A549 (cell line): Measurements from ENCODE around the gene RAB3GAP2. TPM values are rescaled to one million over a fixed set of nuclear protein-coding genes. Genes with fewer than 3 reads are reported as not detected.

Experiments used
- ATAC-seq, 2 experiments: fragments of 200-7000 bp in 1 of 2; fragments of >200 bp in 1 of 2; cut with Nextera tagmentation in 1 of 2; cut with Tn5 transposase in 1 of 2; 3 replicates each; pipeline versions ENCODE4 v1.8.0 to v1.9.1; 2018 to 2020; ENCODE audit warnings: mild to moderate bottlenecking in 1 of 2, moderate library complexity in 1 of 2
- CTCF ChIA-PET: fragments of 300-600 bp; sonication (Branson Sonifier 250); formaldehyde crosslinking; extraction: SDS; loops from one replicate; lab custom pipeline; 2021; ENCODE audit warnings: antibody characterized with exemption, inconsistent platforms; lab: Yijun Ruan, JAX
- POLR2A ChIA-PET: fragments of 350-600 bp; formaldehyde crosslinking; extraction: SDS; loops from one replicate; lab custom pipeline; 2021; ENCODE audit warnings: antibody characterized with exemption, inconsistent platforms; lab: Yijun Ruan, JAX
- DNase-seq, 2 experiments: peaks; one replicate each; pipeline versions ENCODE4 v3.0.0 to v3.0.0-alpha.2; 2011 to 2016; ENCODE audit warnings: low read depth in 1 of 2, low spot score in 1 of 2
- FAIRE-seq: peaks from 2 replicates; lab custom pipeline; 2011; peaks lifted over from hg19 to GRCh38; lab: Jason Lieb, UNC
- H3K27ac ChIP-seq, 2 experiments: fragments of >200 bp; sonication (Bioruptor Twin); formaldehyde crosslinking; 3 replicates each; pipeline ENCODE4 v1.5.1; 2016 to 2017
- H3K4me1 ChIP-seq: fragments of >200 bp; sonication (Bioruptor Twin); formaldehyde crosslinking; 3 replicates; pipeline ENCODE4 v1.6.1; 2016
- H3K4me2 ChIP-seq: fragments of >200 bp; sonication (Bioruptor Twin); formaldehyde crosslinking; 3 replicates; pipeline ENCODE4 v1.6.1; 2016
- H3K4me3 ChIP-seq: fragments of >200 bp; sonication (Bioruptor Twin); formaldehyde crosslinking; 3 replicates; pipeline ENCODE4 v1.5.1; 2016
- H3K9me3 ChIP-seq: fragments of >200 bp; sonication (Bioruptor Twin); formaldehyde crosslinking; 3 replicates; pipeline ENCODE4 v1.6.1; 2016
- ATOH8 ChIP-seq: fragments of 250-450 bp; sonication (Bioruptor Pico); IDR thresholded peaks from 2 replicates; pipeline ENCODE4 v1.5.0; 2020; ENCODE audit warnings: low read depth, mild to moderate bottlenecking, moderate library complexity
- CHD2 ChIP-seq: fragments of 150-350 bp; IDR thresholded peaks from 2 replicates; pipeline ENCODE4 v1.6.1; 2014; ENCODE audit warnings: low read length; ENCODE audit not compliant: partially characterized antibody
- ELK1 ChIP-seq: fragments of 150-350 bp; IDR thresholded peaks from 2 replicates; pipeline ENCODE4 v1.6.1; 2014; ENCODE audit warnings: low read depth, mild to moderate bottlenecking, low read length
- ESRRA ChIP-seq: fragments of 150-350 bp; IDR thresholded peaks from 2 replicates; pipeline ENCODE4 v1.6.1; 2014; ENCODE audit warnings: mild to moderate bottlenecking, low read length, borderline replicate concordance
- GATA3 ChIP-seq: IDR thresholded peaks from 2 replicates; pipeline ENCODE4 v1.6.1; 2012; ENCODE audit warnings: borderline replicate concordance
- HMGXB4 ChIP-seq: fragments of 250-450 bp; sonication (Bioruptor Pico); IDR thresholded peaks from 2 replicates; pipeline ENCODE4 v1.5.0; 2021; ENCODE audit warnings: mild to moderate bottlenecking, moderate library complexity, borderline replicate concordance
- HOXA7 ChIP-seq: fragments of 250-450 bp; sonication (Bioruptor Pico); IDR thresholded peaks from 2 replicates; pipeline ENCODE4 v1.5.0; 2020; ENCODE audit warnings: mild to moderate bottlenecking, moderate library complexity
- JUN ChIP-seq, 2 experiments: fragments of >200 bp; sonication (Bioruptor Twin); formaldehyde crosslinking; IDR thresholded peaks; 2 replicates in 1 of 2; 3 replicates in 1 of 2; pipeline ENCODE4 v1.6.1; 2016 to 2017
- KDM1A ChIP-seq: fragments of 200-600 bp; sonication (generic); IDR thresholded peaks from 2 replicates; pipeline ENCODE4 v1.6.1; 2016; ENCODE audit warnings: low read depth, mild to moderate bottlenecking
- MAX ChIP-seq: IDR thresholded peaks from 2 replicates; pipeline ENCODE4 v1.6.1; 2012
- PBX3 ChIP-seq: IDR thresholded peaks from 2 replicates; pipeline ENCODE4 v1.6.1; 2012
- POLR2AphosphoS2 ChIP-seq: conservative IDR thresholded peaks from 2 replicates; pipeline ENCODE4 v1.6.1; 2012; ENCODE audit warnings: low read length, improper control_type of control experiment, inconsistent platforms
- RAD21 ChIP-seq, 2 experiments: fragments of >200 bp in 1 of 2; sonication (Bioruptor Twin) in 1 of 2; formaldehyde crosslinking in 1 of 2; IDR thresholded peaks in 1 of 2; conservative IDR thresholded peaks in 1 of 2; 2 replicates in 1 of 2; 3 replicates in 1 of 2; pipeline ENCODE4 v1.6.1; 2012 to 2018; ENCODE audit warnings: inconsistent platforms in 1 of 2
- RARB ChIP-seq: fragments of 250-450 bp; sonication (Bioruptor Pico); IDR thresholded peaks from 2 replicates; pipeline ENCODE4 v1.8.0; 2021; ENCODE audit warnings: mild to moderate bottlenecking, moderate library complexity
- RNF2 ChIP-seq: fragments of 200-600 bp; sonication (generic); IDR thresholded peaks from 2 replicates; pipeline ENCODE4 v1.6.1; 2016; ENCODE audit warnings: low read depth, mild to moderate bottlenecking, antibody characterized with exemption, moderate library complexity, borderline replicate concordance
- USF2 ChIP-seq: fragments of 450-650 bp; IDR thresholded peaks from 2 replicates; pipeline ENCODE4 v1.6.1; 2014; ENCODE audit warnings: antibody characterized with exemption
- ZC3H11A ChIP-seq: fragments of 450-650 bp; IDR thresholded peaks from 2 replicates; pipeline ENCODE4 v1.6.1; 2014; ENCODE audit warnings: antibody characterized with exemption, mild to moderate bottlenecking
- WGBS: methylation state at CpG from one replicate; pipeline ENCODE4 v1.1.6; 2017; ENCODE audit errors: missing lambda C conversion rate; 5-methylcytosine and 5-hydroxymethylcytosine counted together
- polyA plus RNA-seq, 4 experiments: library from polyadenylated mRNA; depleted of rRNA in 3 of 4; stranded (reverse); fragments of >200 nt; fragmentation: RNase III in 1 of 4; extraction: RNeasy Plus Mini Kit Qiagen cat#74134 plus additional on column Dnase treatment in 1 of 4; gene quantifications; 2 replicates in 3 of 4; 3 replicates in 1 of 4; pipeline ENCODE4 v1.2.3, GENCODE V29; 2011 to 2017

The RAB3GAP2 gene
- polyA plus RNA-seq, 2 of the 4 experiments (the other 2 are of a cell fraction), result 14.1 to 42.8 TPM

GRCh38 chr1:220137019-220137786 lies 135.1 kb downstream of the RAB3GAP2 start (continued):
- TF ChIP-seq PBX3 (no peak), USF2 (no peak)

- no peak overlapping the region for H3K4me2 ChIP-seq
- WGBS, result 87% methylated on average over 2 of the region's 2 CpGs
- DNase-seq (no peak), FAIRE-seq (no peak), ATAC-seq (no peak)
- no peak overlapping the region for H3K27ac ChIP-seq
- no peak for TF ChIP-seq ZC3H11A
- TF ChIP-seq ESRRA, result no peak
- TF ChIP-seq POLR2AphosphoS2, result no peak
- no peak for TF ChIP-seq RARB
- TF ChIP-seq ATOH8 (CRISPR knock-in tag), result no peak
- TF ChIP-seq RAD21 (conservative IDR thresholded peaks at IDR 0.05 in 1 of 2, IDR thresholded peaks at IDR 0.05 in 1 of 2), result no peak
- TF ChIP-seq HMGXB4 (CRISPR knock-in tag), result no peak
- no peak for TF ChIP-seq MAX
- no peak for TF ChIP-seq CHD2
- TF ChIP-seq KDM1A, result no peak
- TF ChIP-seq GATA3, result no peak
- TF ChIP-seq RNF2, result no peak
- TF ChIP-seq JUN (IDR thresholded peaks at IDR 0.05), result no peak
- TF ChIP-seq ELK1, result no peak
- no peak for TF ChIP-seq HOXA7 (CRISPR knock-in tag)
- CTCF ChIA-PET, result interaction anchor here (1.3 kb wide), 1 partner anchor 9 kb away, joined by 3 read pairs; no protein-coding TSS in a partner anchor
- POLR2A ChIA-PET, result no interaction called here
- no peaks in the 10 kb centered on the region for H3K9me3 ChIP-seq
- no peaks in the 10 kb centered on the region for H3K4me1 ChIP-seq
- no peak overlapping the region for H3K4me3 ChIP-seq
Observed at GRCh38 chr1:220135755-220136154, 136.5 kb downstream of the RAB3GAP2 start.
